Measurements from ENCODE around the gene SHMT2.

The SHMT2 gene

GRCh38 chr12:57196956-57197355 lies 32.6 kb upstream of the SHMT2 start:
- in situ Hi-C loops (cut with HindIII; ENCODE audit: low sequenced_read_pairs), result no loop called here

DNA sequence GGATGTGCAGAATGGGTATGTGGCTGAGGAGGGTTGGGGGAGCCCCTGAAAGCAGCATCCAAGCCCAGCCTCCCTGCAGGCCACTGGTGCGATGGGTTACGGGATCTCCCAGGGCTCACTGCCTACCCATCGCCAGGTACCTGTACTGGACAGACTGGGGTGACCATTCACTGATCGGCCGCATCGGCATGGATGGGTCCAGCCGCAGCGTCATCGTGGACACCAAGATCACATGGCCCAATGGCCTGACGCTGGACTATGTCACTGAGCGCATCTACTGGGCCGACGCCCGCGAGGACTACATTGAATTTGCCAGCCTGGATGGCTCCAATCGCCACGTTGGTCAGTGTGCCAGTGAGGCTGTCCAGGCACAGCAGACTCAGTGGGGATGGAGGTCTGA lies 31.2 kb upstream of the SHMT2 start:
- in situ Hi-C loops (cut with HindIII; ENCODE audit: low sequenced_read_pairs), result no loop called here

DNA sequence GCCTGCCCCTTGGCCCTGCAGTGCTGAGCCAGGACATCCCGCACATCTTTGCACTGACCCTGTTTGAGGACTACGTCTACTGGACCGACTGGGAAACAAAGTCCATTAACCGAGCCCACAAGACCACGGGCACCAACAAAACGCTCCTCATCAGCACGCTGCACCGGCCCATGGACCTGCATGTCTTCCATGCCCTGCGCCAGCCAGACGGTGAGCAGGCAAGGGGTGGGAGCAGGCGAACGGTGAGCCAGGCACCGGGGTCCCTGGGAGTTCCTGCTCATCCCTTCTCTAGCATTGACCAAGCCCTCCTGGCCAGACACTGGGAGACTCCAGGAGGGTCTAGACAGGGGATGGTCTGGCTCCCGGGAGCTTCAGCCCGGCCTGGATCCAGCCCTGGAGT lies 30.3 kb upstream of the SHMT2 start:
- in situ Hi-C loops (cut with HindIII; ENCODE audit: low sequenced_read_pairs), result no loop called here

GRCh38 chr12:57200497-57200896 lies 29.0 kb upstream of the SHMT2 start:
- in situ Hi-C loops (cut with HindIII; ENCODE audit: low sequenced_read_pairs), result no loop called here

- in situ Hi-C loops (cut with HindIII; ENCODE audit: low sequenced_read_pairs), result no loop called here
Measured at GRCh38 chr12:57201219-57201618, 28.3 kb upstream of the SHMT2 start.

GRCh38 chr12:57201631-57202030 lies 27.9 kb upstream of the SHMT2 start:
- in situ Hi-C loops (cut with HindIII; ENCODE audit: low sequenced_read_pairs), result no loop called here

DNA sequence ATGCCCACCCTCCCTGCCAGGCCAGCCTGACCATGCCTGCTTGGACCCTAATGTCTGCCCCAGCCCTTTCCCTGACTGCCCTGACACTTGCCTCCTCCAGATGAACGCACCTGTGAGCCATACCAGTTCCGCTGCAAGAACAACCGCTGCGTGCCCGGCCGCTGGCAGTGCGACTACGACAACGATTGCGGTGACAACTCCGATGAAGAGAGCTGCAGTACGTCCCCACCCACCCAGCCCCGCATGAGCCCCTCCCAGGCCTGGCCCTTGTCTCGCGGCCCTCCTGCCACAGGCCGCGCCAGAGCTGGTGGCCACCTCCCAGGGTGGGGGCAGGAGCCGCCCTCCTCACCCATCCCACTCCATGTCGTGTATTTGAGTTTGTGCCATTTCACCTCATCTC lies 27.2 kb upstream of the SHMT2 start:
- in situ Hi-C loops (cut with HindIII; ENCODE audit: low sequenced_read_pairs), result no loop called here

DNA sequence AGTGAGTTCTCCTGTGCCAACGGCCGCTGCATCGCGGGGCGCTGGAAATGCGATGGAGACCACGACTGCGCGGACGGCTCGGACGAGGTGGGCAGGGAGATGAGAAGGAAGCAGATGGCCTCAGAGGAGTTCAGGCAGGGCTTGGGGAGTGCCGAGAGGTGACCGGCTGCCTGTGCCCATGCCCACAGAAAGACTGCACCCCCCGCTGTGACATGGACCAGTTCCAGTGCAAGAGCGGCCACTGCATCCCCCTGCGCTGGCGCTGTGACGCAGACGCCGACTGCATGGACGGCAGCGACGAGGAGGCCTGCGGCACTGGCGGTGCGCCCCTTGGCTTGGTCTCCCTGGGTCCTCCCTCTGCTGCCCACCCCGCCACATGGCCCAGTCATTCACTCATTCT lies 26.3 kb upstream of the SHMT2 start:
- in situ Hi-C loops (cut with HindIII; ENCODE audit: low sequenced_read_pairs), result no loop called here

GRCh38 chr12:57203791-57204190 lies 25.7 kb upstream of the SHMT2 start:
- in situ Hi-C loops (cut with HindIII; ENCODE audit: low sequenced_read_pairs), result no loop called here

DNA sequence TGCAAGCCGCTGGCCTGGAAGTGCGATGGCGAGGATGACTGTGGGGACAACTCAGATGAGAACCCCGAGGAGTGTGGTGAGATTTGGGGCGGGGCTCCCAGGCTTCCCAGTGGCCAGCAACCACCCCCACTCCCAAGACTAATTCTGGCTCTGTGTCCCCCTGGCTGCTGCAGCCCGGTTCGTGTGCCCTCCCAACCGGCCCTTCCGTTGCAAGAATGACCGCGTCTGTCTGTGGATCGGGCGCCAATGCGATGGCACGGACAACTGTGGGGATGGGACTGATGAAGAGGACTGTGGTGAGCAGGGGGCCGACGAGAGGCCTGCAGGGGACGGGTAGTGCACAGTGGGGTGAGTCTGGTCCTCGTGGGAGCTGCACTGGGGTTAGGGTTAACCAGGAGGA lies 25.1 kb upstream of the SHMT2 start:
- in situ Hi-C loops (cut with HindIII; ENCODE audit: low sequenced_read_pairs), result no loop called here

- in situ Hi-C loops (cut with HindIII; ENCODE audit: low sequenced_read_pairs), result no loop called here
Measured at GRCh38 chr12:57205186-57205585, 24.3 kb upstream of the SHMT2 start.

GRCh38 chr12:57205931-57206330 lies 23.6 kb upstream of the SHMT2 start:
- in situ Hi-C loops (cut with HindIII; ENCODE audit: low sequenced_read_pairs), result no loop called here

DNA sequence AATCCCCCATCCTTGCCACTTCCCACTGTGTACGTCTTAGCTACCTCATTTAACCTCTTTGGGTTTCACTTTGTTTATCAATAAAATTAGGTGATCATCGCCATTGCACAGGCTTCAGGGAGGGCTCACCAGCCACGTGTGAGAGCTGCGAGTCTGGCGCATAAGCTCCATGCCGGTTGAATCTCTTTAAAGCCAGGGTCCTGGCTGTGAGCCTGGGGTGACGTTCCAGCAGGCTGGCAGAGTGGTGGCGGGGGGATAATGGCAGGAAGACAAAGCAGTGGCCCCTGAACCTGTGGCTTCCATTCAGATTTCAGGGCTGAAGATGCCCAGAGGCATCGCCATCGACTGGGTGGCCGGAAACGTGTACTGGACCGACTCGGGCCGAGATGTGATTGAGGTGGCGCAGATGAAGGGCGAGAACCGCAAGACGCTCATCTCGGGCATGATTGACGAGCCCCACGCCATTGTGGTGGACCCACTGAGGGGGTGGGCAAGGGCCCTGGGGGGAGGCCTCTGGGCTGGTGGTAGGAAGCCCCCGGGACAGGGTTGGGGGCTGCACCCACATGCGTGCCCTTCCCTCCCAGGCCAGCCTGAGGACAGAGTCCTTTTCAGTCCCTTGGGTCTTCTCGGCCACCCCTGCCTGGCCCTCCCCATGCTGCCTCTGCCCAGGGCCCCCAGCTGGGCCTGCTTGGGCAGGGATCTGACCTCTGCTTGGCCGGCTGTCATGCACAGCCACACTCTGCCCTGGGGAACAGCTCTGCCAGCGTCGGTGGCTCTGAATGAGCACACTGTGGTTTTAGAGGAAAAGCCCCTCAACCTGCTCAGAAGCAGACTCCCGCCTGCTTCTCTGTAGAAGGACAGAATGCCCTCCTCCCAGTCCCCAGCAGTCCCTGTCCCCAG lies 21.5 kb upstream of the SHMT2 start:
- in situ Hi-C loops (cut with HindIII; ENCODE audit: low sequenced_read_pairs), result no loop called here

DNA sequence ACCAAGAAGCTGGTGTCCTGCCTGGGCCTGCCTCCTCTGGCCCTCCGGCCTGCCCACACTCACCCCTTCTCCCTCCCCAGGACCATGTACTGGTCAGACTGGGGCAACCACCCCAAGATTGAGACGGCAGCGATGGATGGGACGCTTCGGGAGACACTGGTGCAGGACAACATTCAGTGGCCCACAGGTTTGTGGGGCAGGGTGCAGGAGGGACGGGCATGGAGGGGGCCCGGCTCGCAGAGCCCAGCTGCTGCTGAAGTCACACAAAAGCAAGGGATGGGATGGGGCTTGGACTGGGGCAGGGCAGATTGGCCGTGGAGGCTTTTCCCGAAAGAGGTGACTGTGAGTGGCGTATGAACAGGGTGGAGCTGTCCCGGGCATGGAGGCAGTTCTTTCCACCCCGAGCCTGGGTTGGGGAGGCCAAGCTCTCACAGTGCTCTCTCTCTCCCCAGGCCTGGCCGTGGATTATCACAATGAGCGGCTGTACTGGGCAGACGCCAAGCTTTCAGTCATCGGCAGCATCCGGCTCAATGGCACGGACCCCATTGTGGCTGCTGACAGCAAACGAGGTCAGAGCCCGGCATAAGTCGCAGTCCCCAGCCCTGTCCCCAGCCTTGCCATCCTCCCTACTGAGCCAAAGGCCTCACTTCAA lies 20.8 kb upstream of the SHMT2 start:
- in situ Hi-C loops (cut with HindIII; ENCODE audit: low sequenced_read_pairs), result no loop called here

- in situ Hi-C loops (cut with HindIII; ENCODE audit: low sequenced_read_pairs), result no loop called here
Measured at GRCh38 chr12:57209916-57210315, 19.6 kb upstream of the SHMT2 start.

DNA sequence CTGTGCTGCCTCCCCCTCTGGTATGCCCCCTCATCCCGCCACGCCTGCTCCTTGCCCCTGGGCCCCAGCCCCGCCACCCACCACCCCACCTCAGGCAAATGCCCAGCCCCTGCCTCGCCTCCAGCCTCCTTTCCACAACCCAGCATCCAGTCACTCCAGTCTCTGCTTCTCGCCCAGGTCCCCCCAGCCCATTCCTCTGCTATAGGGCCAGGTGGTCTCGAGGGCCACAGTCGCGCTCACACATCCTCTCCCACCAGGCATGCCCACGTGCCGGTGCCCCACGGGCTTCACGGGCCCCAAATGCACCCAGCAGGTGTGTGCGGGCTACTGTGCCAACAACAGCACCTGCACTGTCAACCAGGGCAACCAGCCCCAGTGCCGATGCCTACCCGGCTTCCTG lies 19.1 kb upstream of the SHMT2 start:
- in situ Hi-C loops (cut with HindIII; ENCODE audit: low sequenced_read_pairs), result no loop called here

DNA sequence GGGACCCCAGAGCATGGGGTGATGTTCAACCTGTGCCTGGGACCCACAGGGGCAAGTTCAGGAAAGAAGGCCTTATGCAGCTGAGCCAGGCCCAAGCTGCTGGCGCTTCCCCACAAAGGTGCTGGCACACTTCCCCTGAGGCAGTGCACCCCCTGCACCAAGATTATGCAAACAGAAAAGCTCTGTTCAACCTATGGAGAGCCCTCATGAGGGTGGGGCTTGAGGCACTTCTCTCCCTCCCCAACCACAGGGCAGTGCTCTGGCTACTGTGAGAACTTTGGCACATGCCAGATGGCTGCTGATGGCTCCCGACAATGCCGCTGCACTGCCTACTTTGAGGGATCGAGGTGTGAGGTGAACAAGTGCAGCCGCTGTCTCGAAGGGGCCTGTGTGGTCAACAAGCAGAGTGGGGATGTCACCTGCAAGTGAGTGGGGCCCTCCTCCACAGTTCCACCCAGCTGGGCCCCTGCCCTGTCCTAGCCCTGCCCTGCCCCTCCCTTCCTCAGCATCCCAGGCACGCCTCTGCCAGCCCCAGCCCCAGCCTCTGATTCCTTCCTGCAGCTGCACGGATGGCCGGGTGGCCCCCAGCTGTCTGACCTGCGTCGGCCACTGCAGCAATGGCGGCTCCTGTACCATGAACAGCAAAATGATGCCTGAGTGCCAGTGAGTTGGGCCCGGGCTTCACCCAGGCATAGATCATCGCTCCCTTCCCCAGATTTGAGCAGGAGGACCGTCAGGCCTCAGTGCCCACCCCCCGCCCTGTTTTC lies 18.4 kb upstream of the SHMT2 start:
- in situ Hi-C loops (cut with HindIII; ENCODE audit: low sequenced_read_pairs), result no loop called here

DNA sequence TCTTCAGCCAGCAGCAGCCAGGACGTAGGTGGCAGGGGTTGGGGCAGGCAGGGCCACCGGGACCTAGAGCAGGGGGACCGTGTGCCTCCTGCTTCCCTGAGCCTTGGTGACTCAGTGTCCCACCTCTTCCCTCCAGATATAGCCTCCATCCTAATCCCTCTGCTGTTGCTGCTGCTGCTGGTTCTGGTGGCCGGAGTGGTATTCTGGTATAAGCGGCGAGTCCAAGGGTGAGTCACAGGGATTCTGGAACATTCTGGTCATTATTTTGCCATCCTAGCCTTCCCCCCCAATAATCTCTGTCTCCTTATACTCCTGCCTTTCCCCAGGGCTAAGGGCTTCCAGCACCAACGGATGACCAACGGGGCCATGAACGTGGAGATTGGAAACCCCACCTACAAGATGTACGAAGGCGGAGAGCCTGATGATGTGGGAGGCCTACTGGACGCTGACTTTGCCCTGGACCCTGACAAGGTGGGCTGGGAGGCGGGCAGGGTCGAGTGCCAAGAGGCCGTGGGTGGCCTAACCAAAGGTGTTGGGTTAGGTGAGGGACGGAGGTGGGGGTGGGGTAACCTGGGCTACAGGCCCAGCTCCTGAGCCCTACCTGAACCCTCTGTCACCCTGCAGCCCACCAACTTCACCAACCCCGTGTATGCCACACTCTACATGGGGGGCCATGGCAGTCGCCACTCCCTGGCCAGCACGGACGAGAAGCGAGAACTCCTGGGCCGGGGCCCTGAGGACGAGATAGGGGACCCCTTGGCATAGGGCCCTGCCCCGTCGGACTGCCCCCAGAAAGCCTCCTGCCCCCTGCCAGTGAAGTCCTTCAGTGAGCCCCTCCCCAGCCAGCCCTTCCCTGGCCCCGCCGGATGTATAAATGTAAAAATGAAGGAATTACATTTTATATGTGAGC lies 17.5 kb upstream of the SHMT2 start:
- in situ Hi-C loops (cut with HindIII; ENCODE audit: low sequenced_read_pairs), result no loop called here

- in situ Hi-C loops (cut with HindIII; ENCODE audit: low sequenced_read_pairs), result no loop called here
Measured at GRCh38 chr12:57212701-57213057, 16.8 kb upstream of the SHMT2 start.

GRCh38 chr12:57213058-57213715 lies 16.3 kb upstream of the SHMT2 start:
- in situ Hi-C loops (cut with HindIII; ENCODE audit: low sequenced_read_pairs), result no loop called here
